Subcutaneous abdominal adipose tissue (tissue), 5 donors: Measurements from ENCODE around the gene MEIOSIN.
A peak's percentile ranks its signal among the peaks of the same experiment; 100 is the strongest.

ENCODE experiments used
- H3K27ac ChIP-seq: one replicate; pipeline ENCODE4 v1.7.0; 2013; ENCODE audit warnings: low read depth, mild to moderate bottlenecking, inconsistent platforms, low read length, moderate library complexity
- H3K27me3 ChIP-seq, 5 donors: one replicate each; pipeline ENCODE4 v1.7.0; 2013; ENCODE audit warnings: low read length in 5 of 5, inconsistent platforms in 1 of 5; ENCODE audit not compliant: control insufficient read depth in 5 of 5, insufficient read depth in 4 of 5
- H3K36me3 ChIP-seq, 5 donors: one replicate each; pipeline ENCODE4 v1.7.0; 2013; ENCODE audit warnings: low read length in 5 of 5; ENCODE audit not compliant: control insufficient read depth in 5 of 5, insufficient read depth in 5 of 5
- H3K4me1 ChIP-seq, 5 donors: one replicate each; pipeline ENCODE4 v1.7.0; 2013; ENCODE audit warnings: low read length in 5 of 5, mild to moderate bottlenecking in 3 of 5, moderate library complexity in 1 of 5; ENCODE audit not compliant: control insufficient read depth in 5 of 5, insufficient read depth in 5 of 5
- H3K4me3 ChIP-seq, 5 donors: one replicate each; pipeline ENCODE4 v1.7.0; 2013; ENCODE audit warnings: low read length in 5 of 5, low read depth in 1 of 5
- H3K9ac ChIP-seq, 5 donors: one replicate each; pipeline ENCODE4 v1.7.0; 2013; ENCODE audit warnings: low read length in 5 of 5, mild to moderate bottlenecking in 4 of 5, moderate library complexity in 3 of 5
- H3K9me3 ChIP-seq, 5 donors: one replicate each; pipeline ENCODE4 v1.7.0; 2013; ENCODE audit warnings: low read length in 5 of 5; ENCODE audit not compliant: control insufficient read depth in 5 of 5
- donor health status: healthy.
- donor health status: healthy.
- donor health status: healthy.
- donor health status: healthy.
- donor health status: healthy.

Gene MEIOSIN

GRCh38 chr19:45785781-45786532 is 52.7 kb downstream of the MEIOSIN start:
- Histone ChIP-seq H3K27me3 (no peaks in the 10 kb centered on the region), H3K4me3 (no peak overlapping the region), H3K9me3 (no peaks in the 10 kb centered on the region), H3K27ac (no peak overlapping the region), H3K9ac (no peak overlapping the region), H3K4me1 (peaks cover 3 to 43% (median 39%) of the 10 kb centered on the region in 5 donors), H3K36me3 (peaks cover 0 to 48% (median 42%) of the 10 kb centered on the region in 5 donors)

- no peak overlapping the region for H3K9ac ChIP-seq
- H3K9me3 ChIP-seq, result no peaks in the 10 kb centered on the region
- no peak overlapping the region for H3K4me3 ChIP-seq
- H3K36me3 ChIP-seq, result peaks cover 0 to 48% (median 43%) of the 10 kb centered on the region in 5 donors
- H3K4me1 ChIP-seq, result peaks cover 3 to 43% (median 38%) of the 10 kb centered on the region in 5 donors
- no peaks in the 10 kb centered on the region for H3K27me3 ChIP-seq
- H3K27ac ChIP-seq, result no peak overlapping the region
These were observed 53.3 kb downstream of the MEIOSIN start for GRCh38 chr19:45786533-45786894.

GRCh38 chr19:45789035-45789786 is 56.0 kb downstream of the MEIOSIN start:
- H3K4me3 ChIP-seq, result no peak overlapping the region
- no peak overlapping the region for H3K9ac ChIP-seq
- peaks cover 12 to 37% (median 30%) of the 10 kb centered on the region in 5 donors for H3K4me1 ChIP-seq
- H3K9me3 ChIP-seq, result no peaks in the 10 kb centered on the region
- peaks cover 0 to 48% (median 43%) of the 10 kb centered on the region in 5 donors for H3K36me3 ChIP-seq
- no peak overlapping the region for H3K27ac ChIP-seq
- peaks cover 0 to 2% (median 0%) of the 10 kb centered on the region in 5 donors for H3K27me3 ChIP-seq

- peaks cover 0 to 41% (median 34%) of the 10 kb centered on the region in 5 donors for H3K36me3 ChIP-seq
- peak overlapping the region in 1 of 5 donors; percentile 6 for H3K9ac ChIP-seq
- peaks cover 12 to 37% (median 30%) of the 10 kb centered on the region in 5 donors for H3K4me1 ChIP-seq
- peak overlapping the region in 2 of 5 donors; percentile 73 to 81 for H3K4me3 ChIP-seq
- H3K27ac ChIP-seq, result peak overlapping the region; percentile 24
- no peaks in the 10 kb centered on the region for H3K9me3 ChIP-seq
- H3K27me3 ChIP-seq, result peaks cover 0 to 2% (median 0%) of the 10 kb centered on the region in 5 donors
These were observed 57.7 kb downstream of the MEIOSIN start for GRCh38 chr19:45790942-45791341.

GRCh38 chr19:45791744-45792469 is 58.7 kb downstream of the MEIOSIN start:
- Histone ChIP-seq H3K36me3 (peaks cover 0 to 32% (median 25%) of the 10 kb centered on the region in 5 donors), H3K9me3 (no peaks in the 10 kb centered on the region), H3K4me3 (peak overlapping the region; percentile 69 to 84 (median 76)), H3K27ac (peak overlapping the region; percentile 24), H3K27me3 (peaks cover 0 to 2% (median 0%) of the 10 kb centered on the region in 5 donors), H3K9ac (peak overlapping the region in 4 of 5 donors; percentile 6 to 79 (median 68)), H3K4me1 (peaks cover 12 to 37% (median 30%) of the 10 kb centered on the region in 5 donors)

- Histone ChIP-seq H3K9me3 (no peaks in the 10 kb centered on the region), H3K27ac (peak within 1 kb of the TSS; percentile 24), H3K27me3 (peaks cover 0 to 2% (median 0%) of the 10 kb centered on the region in 5 donors), H3K36me3 (peaks cover 0 to 24% (median 19%) of the 10 kb centered on the region in 5 donors), H3K9ac (peak within 1 kb of the TSS; percentile 6 to 79 (median 64)), H3K4me3 (peak within 1 kb of the TSS; percentile 69 to 84 (median 76)), H3K4me1 (peaks cover 12 to 37% (median 30%) of the 10 kb centered on the region in 5 donors)
These were observed 59.4 kb downstream of the MEIOSIN start, which contains the start of gene DMWD for GRCh38 chr19:45792470-45793177. Gene DMWD (minus strand): TSS chr19:45792845. CDS start chr19:45792756, 89 bp downstream.

GRCh38 chr19:45793178-45793564 is 59.9 kb downstream of the MEIOSIN start:
- Histone ChIP-seq H3K27ac (no peak overlapping the region), H3K4me3 (peak overlapping the region in 4 of 5 donors; percentile 39 to 81 (median 74)), H3K9ac (peak overlapping the region in 2 of 5 donors; percentile 37 to 64)

GRCh38 chr19:45793876-45794275 is 60.6 kb downstream of the MEIOSIN start:
- Histone ChIP-seq H3K27me3 (peaks cover 0 to 2% (median 0%) of the 10 kb centered on the region in 5 donors), H3K4me1 (peaks cover 10 to 28% (median 22%) of the 10 kb centered on the region in 5 donors), H3K4me3 (no peak overlapping the region), H3K36me3 (peaks cover 0 to 15% (median 11%) of the 10 kb centered on the region in 5 donors), H3K27ac (no peak overlapping the region), H3K9me3 (no peaks in the 10 kb centered on the region), H3K9ac (no peak overlapping the region)

More at GRCh38 chr19:45793178-45793564, 59.9 kb downstream of the MEIOSIN start:
- Histone ChIP-seq H3K4me1 (peaks cover 11 to 34% (median 27%) of the 10 kb centered on the region in 5 donors), H3K36me3 (peaks cover 0 to 22% (median 16%) of the 10 kb centered on the region in 5 donors), H3K9me3 (no peaks in the 10 kb centered on the region), H3K27me3 (peaks cover 0 to 2% (median 0%) of the 10 kb centered on the region in 5 donors)

- H3K9ac ChIP-seq, result no peak overlapping the region
- peaks cover 0 to 7% (median 4%) of the 10 kb centered on the region in 5 donors for H3K36me3 ChIP-seq
- peaks cover 0 to 2% (median 0%) of the 10 kb centered on the region in 5 donors for H3K27me3 ChIP-seq
- no peaks in the 10 kb centered on the region for H3K9me3 ChIP-seq
- H3K4me1 ChIP-seq, result peaks cover 10 to 32% (median 26%) of the 10 kb centered on the region in 5 donors
- H3K27ac ChIP-seq, result no peak overlapping the region
- H3K4me3 ChIP-seq, result no peak overlapping the region
These were observed 61.4 kb downstream of the MEIOSIN start for GRCh38 chr19:45794627-45795026.
